Activated B cell treated with CpG ODN at 0.5 μM for 24 hours (primary cell): Measurements from ENCODE around the gene ANKRD10. TPM values are rescaled to one million over a fixed set of nuclear protein-coding genes. Genes with fewer than 3 reads are reported as not detected.

Experiments used
- ATAC-seq: fragments of 200-7000 bp; cut with Tn5 transposase; one replicate; pipeline ENCODE4 v1.10.0; 2021; ENCODE audit warnings: low read depth, mild to moderate bottlenecking, moderate library complexity
- CTCF ChIA-PET: fragments of 350-600 bp; sonication (Branson Sonifier 250); formaldehyde crosslinking; loops from one replicate; lab custom pipeline; 2021; ENCODE audit warnings: antibody characterized with exemption; lab: Charles Lee
- POLR2A ChIA-PET: fragments of 350-600 bp; sonication (Branson Sonifier 250); formaldehyde crosslinking; loops from one replicate; lab custom pipeline; 2021; ENCODE audit warnings: antibody characterized with exemption; lab: Charles Lee
- DNase-seq: peaks from one replicate; pipeline ENCODE4 v3.0.0; 2022
- H3K27ac Mint-ChIP-seq: one replicate; pipeline ENCODE4 v1.8.0; 2020; ENCODE audit warnings: mixed read lengths
- H3K27me3 Mint-ChIP-seq: one replicate; pipeline ENCODE4 v1.8.0; 2021; ENCODE audit warnings: mixed read lengths
- H3K36me3 Mint-ChIP-seq: one replicate; pipeline ENCODE4 v1.8.0; 2021; ENCODE audit warnings: low read depth, mixed read lengths
- H3K4me1 Mint-ChIP-seq: one replicate; pipeline ENCODE4 v1.8.0; 2021; ENCODE audit warnings: mixed read lengths
- H3K4me3 Mint-ChIP-seq: one replicate; pipeline ENCODE4 v1.8.0; 2020; ENCODE audit warnings: mild to moderate bottlenecking, mixed read lengths
- H3K9me3 Mint-ChIP-seq: one replicate; pipeline ENCODE4 v1.8.0; 2020; ENCODE audit warnings: mixed read lengths
- CTCF ChIP-seq: fragments of 200-600 bp; IDR thresholded peaks from one replicate; pipeline ENCODE4 v1.8.0; 2022; ENCODE audit warnings: antibody characterized with exemption, mild to moderate bottlenecking
- intact Hi-C: fragments of 100-400 bp; cut with micrococcal nuclease; formaldehyde crosslinking; loops from one replicate; pipeline ENCODE4 v1.15.1; 2024
- total RNA-seq: library from RNA; stranded (reverse); gene quantifications from 2 replicates; pipeline ENCODE4 v1.2.3, GENCODE V29; 2022

Gene ANKRD10
- total RNA-seq, 1 donor from 2014 or later, result 256 TPM

GRCh38 chr13:110866491-110867170 is 48.2 kb downstream of the ANKRD10 start:
- ChIA-PET POLR2A (no interaction called here), CTCF (no interaction called here)
- DNase-seq, result no peak
- no peak overlapping the region for H3K4me3 Mint-ChIP-seq
- H3K36me3 Mint-ChIP-seq, result no peaks in the 10 kb centered on the region
- no peak for ATAC-seq
- no peak for TF ChIP-seq CTCF
- intact Hi-C loops, result no loop called here
- no peak overlapping the region for H3K27ac Mint-ChIP-seq
- peaks cover 47% of the 10 kb centered on the region for H3K27me3 Mint-ChIP-seq
- H3K9me3 Mint-ChIP-seq, result no peaks in the 10 kb centered on the region
- H3K4me1 Mint-ChIP-seq, result no peaks in the 10 kb centered on the region

- Mint-ChIP-seq H3K27me3 (peaks cover 35% of the 10 kb centered on the region), H3K9me3 (no peaks in the 10 kb centered on the region), H3K4me3 (no peak overlapping the region), H3K4me1 (no peaks in the 10 kb centered on the region), H3K27ac (no peak overlapping the region), H3K36me3 (no peaks in the 10 kb centered on the region)
- ChIA-PET CTCF (no interaction called here), POLR2A (no interaction called here)
- ATAC-seq (no peak), DNase-seq (no peak)
- no peak for TF ChIP-seq CTCF
- intact Hi-C loops, result no loop called here
These were observed 51.2 kb downstream of the ANKRD10 start for GRCh38 chr13:110863685-110864084.

- Mint-ChIP-seq H3K36me3 (no peaks in the 10 kb centered on the region), H3K4me1 (no peaks in the 10 kb centered on the region), H3K27me3 (peaks cover 21% of the 10 kb centered on the region), H3K4me3 (no peak overlapping the region), H3K27ac (no peak overlapping the region), H3K9me3 (peaks cover 6% of the 10 kb centered on the region)
- POLR2A ChIA-PET, result no interaction called here
- TF ChIP-seq CTCF, result no peak
- no peak for ATAC-seq
- intact Hi-C loops, result no loop called here
- CTCF ChIA-PET, result no interaction called here
- no peak for DNase-seq
These were observed 53.9 kb downstream of the ANKRD10 start for GRCh38 chr13:110860983-110861382.

DNA sequence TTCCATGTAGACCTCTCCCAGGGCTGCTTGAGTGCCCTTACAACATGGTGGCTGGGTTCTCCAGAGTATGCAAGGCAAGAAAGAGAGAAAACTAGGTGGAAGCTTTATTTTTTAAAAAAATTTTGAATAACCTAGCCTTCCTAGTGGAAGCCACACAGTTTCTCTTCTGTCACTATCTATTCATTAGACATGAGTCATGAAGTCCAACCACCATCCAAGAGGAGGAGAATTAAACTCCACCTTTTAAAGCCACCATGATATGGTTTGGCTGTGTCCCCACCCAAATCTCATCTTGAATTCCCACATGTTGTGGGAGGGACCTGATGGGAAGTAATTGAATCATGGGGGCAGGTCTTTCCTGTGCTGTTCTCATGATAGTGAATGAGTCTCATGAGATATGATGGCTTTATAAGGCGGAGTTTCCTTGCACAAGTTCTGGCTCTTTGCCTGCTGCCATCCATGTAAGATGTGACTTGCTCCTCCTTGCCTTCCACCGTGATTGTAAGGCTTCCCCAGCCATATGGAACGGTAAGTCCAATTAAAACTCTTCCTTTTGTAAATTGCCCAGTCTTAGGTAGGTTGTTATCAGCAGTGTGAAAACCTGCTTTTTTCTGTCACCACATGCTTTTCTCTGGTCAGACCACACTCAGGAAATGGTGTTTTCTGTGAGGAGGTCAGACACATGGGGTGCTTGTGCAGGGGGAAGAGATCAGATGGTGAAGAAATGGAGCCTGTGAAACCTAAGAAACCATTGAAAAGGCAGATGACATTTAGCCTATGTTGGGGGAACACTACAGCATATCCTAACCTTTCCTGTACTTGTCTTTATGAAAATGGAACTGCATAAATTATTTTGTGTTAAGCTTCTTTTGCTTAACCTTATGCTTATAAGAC is 57.7 kb downstream of the ANKRD10 start:
- no peak for TF ChIP-seq CTCF
- Mint-ChIP-seq H3K27me3 (peaks cover 3% of the 10 kb centered on the region), H3K4me3 (no peak overlapping the region), H3K9me3 (peaks cover 6% of the 10 kb centered on the region), H3K4me1 (no peaks in the 10 kb centered on the region), H3K36me3 (no peaks in the 10 kb centered on the region), H3K27ac (no peak overlapping the region)
- POLR2A ChIA-PET, result no interaction called here
- CTCF ChIA-PET, result no interaction called here
- intact Hi-C loops, result no loop called here
- ATAC-seq, result no peak
- DNase-seq, result no peak

- no peaks in the 10 kb centered on the region for H3K36me3 Mint-ChIP-seq
- H3K9me3 Mint-ChIP-seq, result peaks cover 6% of the 10 kb centered on the region
- ATAC-seq (no peak), DNase-seq (no peak)
- no peak overlapping the region for H3K4me3 Mint-ChIP-seq
- H3K4me1 Mint-ChIP-seq, result no peaks in the 10 kb centered on the region
- no peak overlapping the region for H3K27ac Mint-ChIP-seq
- peaks cover 7% of the 10 kb centered on the region for H3K27me3 Mint-ChIP-seq
- ChIA-PET CTCF (no interaction called here), POLR2A (no interaction called here)
- no peak for TF ChIP-seq CTCF
- intact Hi-C loops, result no loop called here
These were observed 59.5 kb downstream of the ANKRD10 start for GRCh38 chr13:110855363-110855762.
